Measurements from ENCODE around the gene FRMD1.

- TF ChIP-seq POLR2AphosphoS5 (IDR thresholded peaks at IDR 0.05; ENCODE audit: borderline replicate concordance, low read depth, low read length): no peak
- TF ChIP-seq EZH2 (IDR thresholded peaks at IDR 0.05): no peak
- no peak for TF ChIP-seq FOXP2 (optimal IDR thresholded peaks at IDR 0.05; ENCODE audit: control extremely low read depth, extremely low read length, insufficient read depth)
Measured at GRCh38 chr6:168056892-168057527, 22.0 kb downstream of the FRMD1 start.
